ENCODE measurements around the gene CDKAL1.

Gene CDKAL1

GRCh38 chr6:20924911-20925543, 390.8 kb downstream of the CDKAL1 start:
- DNase-seq = no peak
- Histone ChIP-seq H3K4me1 (ENCODE audit: control extremely low read depth in 1 of 4, control insufficient read depth in 4 of 4, insufficient read depth in 4 of 4, low read length in 3 of 4) (no peaks in the 10 kb centered on the region), H3K27ac (ENCODE audit: insufficient read depth in 1 of 2, low read depth in 1 of 2, low read length in 2 of 2, poor library complexity in 1 of 2, severe bottlenecking in 2 of 2) (no peak overlapping the region), H3K4me3 (ENCODE audit: control insufficient read depth in 1 of 7, extremely low read depth in 1 of 7, insufficient read depth in 4 of 7, low read depth in 2 of 7, low read length in 6 of 7) (no peak overlapping the region), H3K27me3 (replicated peaks in 2 of 5; ENCODE audit: control insufficient read depth in 4 of 5, insufficient read depth in 5 of 5, low read length in 4 of 5) (no peaks in the 10 kb centered on the region), H3K9me3 (ENCODE audit: control extremely low read depth in 1 of 5, control insufficient read depth in 4 of 5, insufficient read depth in 2 of 5, low read depth in 1 of 5, low read length in 4 of 5) (no peaks in the 10 kb centered on the region), H3K36me3 (ENCODE audit: control insufficient read depth in 4 of 4, insufficient read depth in 4 of 4, low read length in 3 of 4) (no peaks in the 10 kb centered on the region)
- POLR2A ChIA-PET = no interaction called here
- WGBS (ENCODE audit: insufficient coverage) = no CpG with 5 or more reads among the region's 3 CpGs
- CTCF ChIA-PET = no interaction called here

- no peak for DNase-seq
- Histone ChIP-seq H3K36me3 (ENCODE audit: control insufficient read depth in 4 of 4, insufficient read depth in 4 of 4, low read length in 3 of 4) (no peaks in the 10 kb centered on the region), H3K27ac (ENCODE audit: insufficient read depth in 1 of 2, low read depth in 1 of 2, low read length in 2 of 2, poor library complexity in 1 of 2, severe bottlenecking in 2 of 2) (no peak overlapping the region), H3K9me3 (ENCODE audit: control extremely low read depth in 1 of 5, control insufficient read depth in 4 of 5, insufficient read depth in 2 of 5, low read depth in 1 of 5, low read length in 4 of 5) (no peaks in the 10 kb centered on the region), H3K4me1 (ENCODE audit: control extremely low read depth in 1 of 4, control insufficient read depth in 4 of 4, insufficient read depth in 4 of 4, low read length in 3 of 4) (no peaks in the 10 kb centered on the region), H3K4me3 (ENCODE audit: control insufficient read depth in 1 of 7, extremely low read depth in 1 of 7, insufficient read depth in 4 of 7, low read depth in 2 of 7, low read length in 6 of 7) (no peak overlapping the region), H3K27me3 (replicated peaks in 2 of 5; ENCODE audit: control insufficient read depth in 4 of 5, insufficient read depth in 5 of 5, low read length in 4 of 5) (no peaks in the 10 kb centered on the region)
- POLR2A ChIA-PET = no interaction called here
- CTCF ChIA-PET = no interaction called here
- WGBS (ENCODE audit: insufficient coverage) = 83% methylated on average over 1 of the region's 8 CpGs
Measured at GRCh38 chr6:20927130-20927860, 393.0 kb downstream of the CDKAL1 start.

- H3K4me3 ChIP-seq (ENCODE audit: control insufficient read depth in 1 of 7, extremely low read depth in 1 of 7, insufficient read depth in 4 of 7, low read depth in 2 of 7, low read length in 6 of 7) = no peak overlapping the region
- WGBS (ENCODE audit: insufficient coverage) = 94% methylated on average over 3 of the region's 4 CpGs
- DNase-seq = no peak
- ChIA-PET POLR2A (no interaction called here), CTCF (interaction anchor here (0.6 kb wide), 1 partner anchor 16 kb away, joined by 3 read pairs; no protein-coding TSS in a partner anchor)
- no peaks in the 10 kb centered on the region for H3K27me3 ChIP-seq (replicated peaks in 2 of 5; ENCODE audit: control insufficient read depth in 4 of 5, insufficient read depth in 5 of 5, low read length in 4 of 5)
- no peaks in the 10 kb centered on the region for H3K36me3 ChIP-seq (ENCODE audit: control insufficient read depth in 4 of 4, insufficient read depth in 4 of 4, low read length in 3 of 4)
- no peaks in the 10 kb centered on the region for H3K4me1 ChIP-seq (ENCODE audit: control extremely low read depth in 1 of 4, control insufficient read depth in 4 of 4, insufficient read depth in 4 of 4, low read length in 3 of 4)
- no peaks in the 10 kb centered on the region for H3K9me3 ChIP-seq (ENCODE audit: control extremely low read depth in 1 of 5, control insufficient read depth in 4 of 5, insufficient read depth in 2 of 5, low read depth in 1 of 5, low read length in 4 of 5)
- no peak overlapping the region for H3K27ac ChIP-seq (ENCODE audit: insufficient read depth in 1 of 2, low read depth in 1 of 2, low read length in 2 of 2, poor library complexity in 1 of 2, severe bottlenecking in 2 of 2)
Measured at GRCh38 chr6:20929283-20929682, 395.0 kb downstream of the CDKAL1 start.

GRCh38 chr6:20931093-20931492, 396.8 kb downstream of the CDKAL1 start:
- no peak for DNase-seq
- Histone ChIP-seq H3K9me3 (ENCODE audit: control extremely low read depth in 1 of 5, control insufficient read depth in 4 of 5, insufficient read depth in 2 of 5, low read depth in 1 of 5, low read length in 4 of 5) (no peaks in the 10 kb centered on the region), H3K27me3 (replicated peaks in 2 of 5; ENCODE audit: control insufficient read depth in 4 of 5, insufficient read depth in 5 of 5, low read length in 4 of 5) (no peaks in the 10 kb centered on the region), H3K27ac (ENCODE audit: insufficient read depth in 1 of 2, low read depth in 1 of 2, low read length in 2 of 2, poor library complexity in 1 of 2, severe bottlenecking in 2 of 2) (no peak overlapping the region), H3K4me3 (ENCODE audit: control insufficient read depth in 1 of 7, extremely low read depth in 1 of 7, insufficient read depth in 4 of 7, low read depth in 2 of 7, low read length in 6 of 7) (no peak overlapping the region), H3K36me3 (ENCODE audit: control insufficient read depth in 4 of 4, insufficient read depth in 4 of 4, low read length in 3 of 4) (no peaks in the 10 kb centered on the region), H3K4me1 (ENCODE audit: control extremely low read depth in 1 of 4, control insufficient read depth in 4 of 4, insufficient read depth in 4 of 4, low read length in 3 of 4) (no peaks in the 10 kb centered on the region)
- ChIA-PET CTCF (interaction anchor here (1.2 kb wide), 1 partner anchor 11 kb away, joined by 3 read pairs; no protein-coding TSS in a partner anchor), POLR2A (no interaction called here)
- no CpG with 5 or more reads among the region's 3 CpGs for WGBS (ENCODE audit: insufficient coverage)

GRCh38 chr6:20931772-20932171, 397.5 kb downstream of the CDKAL1 start:
- CTCF ChIA-PET = interaction anchor here (1.2 kb wide), 1 partner anchor 10 kb away, joined by 3 read pairs; no protein-coding TSS in a partner anchor
- no peak for DNase-seq
- H3K4me1 ChIP-seq (ENCODE audit: control extremely low read depth in 1 of 4, control insufficient read depth in 4 of 4, insufficient read depth in 4 of 4, low read length in 3 of 4) = no peaks in the 10 kb centered on the region
- H3K27me3 ChIP-seq (replicated peaks in 2 of 5; ENCODE audit: control insufficient read depth in 4 of 5, insufficient read depth in 5 of 5, low read length in 4 of 5) = no peaks in the 10 kb centered on the region
- peaks cover 0 to 1% (median 0%) of the 10 kb centered on the region in 5 experiments for H3K9me3 ChIP-seq (ENCODE audit: control extremely low read depth in 1 of 5, control insufficient read depth in 4 of 5, insufficient read depth in 2 of 5, low read depth in 1 of 5, low read length in 4 of 5)
- no peak overlapping the region for H3K4me3 ChIP-seq (ENCODE audit: control insufficient read depth in 1 of 7, extremely low read depth in 1 of 7, insufficient read depth in 4 of 7, low read depth in 2 of 7, low read length in 6 of 7)
- no peaks in the 10 kb centered on the region for H3K36me3 ChIP-seq (ENCODE audit: control insufficient read depth in 4 of 4, insufficient read depth in 4 of 4, low read length in 3 of 4)
- no CpG with 5 or more reads among the region's 6 CpGs for WGBS (ENCODE audit: insufficient coverage)
- no peak overlapping the region for H3K27ac ChIP-seq (ENCODE audit: insufficient read depth in 1 of 2, low read depth in 1 of 2, low read length in 2 of 2, poor library complexity in 1 of 2, severe bottlenecking in 2 of 2)
- POLR2A ChIA-PET = no interaction called here

GRCh38 chr6:20932284-20932683, 398.0 kb downstream of the CDKAL1 start:
- CTCF ChIA-PET = interaction anchor here (1.2 kb wide), 1 partner anchor 9 kb away, joined by 3 read pairs; no protein-coding TSS in a partner anchor
- no peaks in the 10 kb centered on the region for H3K27me3 ChIP-seq (replicated peaks in 2 of 5; ENCODE audit: control insufficient read depth in 4 of 5, insufficient read depth in 5 of 5, low read length in 4 of 5)
- POLR2A ChIA-PET = no interaction called here
- peaks cover 0 to under 1% (median 0%) of the 10 kb centered on the region in 4 experiments for H3K36me3 ChIP-seq (ENCODE audit: control insufficient read depth in 4 of 4, insufficient read depth in 4 of 4, low read length in 3 of 4)
- H3K4me1 ChIP-seq (ENCODE audit: control extremely low read depth in 1 of 4, control insufficient read depth in 4 of 4, insufficient read depth in 4 of 4, low read length in 3 of 4) = no peaks in the 10 kb centered on the region
- H3K9me3 ChIP-seq (ENCODE audit: control extremely low read depth in 1 of 5, control insufficient read depth in 4 of 5, insufficient read depth in 2 of 5, low read depth in 1 of 5, low read length in 4 of 5) = peaks cover 0 to 1% (median 0%) of the 10 kb centered on the region in 5 experiments
- no peak overlapping the region for H3K27ac ChIP-seq (ENCODE audit: insufficient read depth in 1 of 2, low read depth in 1 of 2, low read length in 2 of 2, poor library complexity in 1 of 2, severe bottlenecking in 2 of 2)
- 96% methylated on average over 3 of the region's 5 CpGs for WGBS (ENCODE audit: insufficient coverage)
- no peak overlapping the region for H3K4me3 ChIP-seq (ENCODE audit: control insufficient read depth in 1 of 7, extremely low read depth in 1 of 7, insufficient read depth in 4 of 7, low read depth in 2 of 7, low read length in 6 of 7)
- DNase-seq = no peak

GRCh38 chr6:20933057-20933788, 399.0 kb downstream of the CDKAL1 start:
- POLR2A ChIA-PET = interaction anchor here (0.5 kb wide), 1 partner anchor 176 kb away, joined by 4 read pairs; no protein-coding TSS in a partner anchor

More at GRCh38 chr6:20933057-20933788, 399.0 kb downstream of the CDKAL1 start:
- DNase-seq = no peak
- Histone ChIP-seq H3K4me1 (ENCODE audit: control extremely low read depth in 1 of 4, control insufficient read depth in 4 of 4, insufficient read depth in 4 of 4, low read length in 3 of 4) (no peaks in the 10 kb centered on the region), H3K9me3 (ENCODE audit: control extremely low read depth in 1 of 5, control insufficient read depth in 4 of 5, insufficient read depth in 2 of 5, low read depth in 1 of 5, low read length in 4 of 5) (peaks cover 0 to 1% (median 0%) of the 10 kb centered on the region in 5 experiments), H3K4me3 (ENCODE audit: control insufficient read depth in 1 of 7, extremely low read depth in 1 of 7, insufficient read depth in 4 of 7, low read depth in 2 of 7, low read length in 6 of 7) (no peak overlapping the region), H3K27me3 (replicated peaks in 2 of 5; ENCODE audit: control insufficient read depth in 4 of 5, insufficient read depth in 5 of 5, low read length in 4 of 5) (no peaks in the 10 kb centered on the region), H3K36me3 (ENCODE audit: control insufficient read depth in 4 of 4, insufficient read depth in 4 of 4, low read length in 3 of 4) (peaks cover 0 to 2% (median 0%) of the 10 kb centered on the region in 4 experiments), H3K27ac (ENCODE audit: insufficient read depth in 1 of 2, low read depth in 1 of 2, low read length in 2 of 2, poor library complexity in 1 of 2, severe bottlenecking in 2 of 2) (no peak overlapping the region)
- WGBS (ENCODE audit: insufficient coverage) = no CpG with 5 or more reads among the region's 2 CpGs
- CTCF ChIA-PET = no interaction called here

All from common myeloid progenitor, CD34-positive (primary cell).